NCI-H2196 (cell line): ENCODE measurements around the gene CTTNBP2.

Experiments
- DNase-seq: peaks from one replicate; lab custom pipeline; 2025; ENCODE audit not compliant: unreplicated experiment; lab: John Stamatoyannopoulos, UW

CTTNBP2 gene

GRCh38 chr7:117790251-117790650 is 83.0 kb downstream of the CTTNBP2 start:
- no peak for DNase-seq

GRCh38 chr7:117785431-117785830 is 87.8 kb downstream of the CTTNBP2 start:
- no peak for DNase-seq

- DNase-seq: no peak
Measured at GRCh38 chr7:117784315-117784714, 88.9 kb downstream of the CTTNBP2 start.

GRCh38 chr7:117782761-117783160 is 90.5 kb downstream of the CTTNBP2 start:
- DNase-seq: no peak

GRCh38 chr7:117781707-117782106 is 91.5 kb downstream of the CTTNBP2 start:
- DNase-seq: no peak

- no peak for DNase-seq
Measured at GRCh38 chr7:117780832-117781231, 92.4 kb downstream of the CTTNBP2 start.

- no peak for DNase-seq
Measured at GRCh38 chr7:117777335-117778142, 95.7 kb downstream of the CTTNBP2 start.

GRCh38 chr7:117776224-117776623 is 97.0 kb downstream of the CTTNBP2 start:
- DNase-seq: no peak

GRCh38 chr7:117775801-117776200 is 97.4 kb downstream of the CTTNBP2 start:
- DNase-seq: no peak

GRCh38 chr7:117774943-117775342 is 98.3 kb downstream of the CTTNBP2 start:
- DNase-seq: no peak

- no peak for DNase-seq
Measured at GRCh38 chr7:117772421-117772820, 100.8 kb downstream of the CTTNBP2 start.

GRCh38 chr7:117771756-117772155 is 101.5 kb downstream of the CTTNBP2 start:
- no peak for DNase-seq

- no peak for DNase-seq
Measured at GRCh38 chr7:117769085-117769484, 104.2 kb downstream of the CTTNBP2 start.

- no peak for DNase-seq
Measured at GRCh38 chr7:117767951-117768350, 105.3 kb downstream of the CTTNBP2 start.

GRCh38 chr7:117766913-117767312 is 106.3 kb downstream of the CTTNBP2 start:
- DNase-seq: no peak

GRCh38 chr7:117764031-117764430 is 109.2 kb downstream of the CTTNBP2 start:
- DNase-seq: no peak

GRCh38 chr7:117762055-117762454 is 111.2 kb downstream of the CTTNBP2 start:
- DNase-seq: no peak

- no peak for DNase-seq
Measured at GRCh38 chr7:117759950-117760640, 113.1 kb downstream of the CTTNBP2 start.

- DNase-seq: no peak
Measured at GRCh38 chr7:117757440-117757839, 115.8 kb downstream of the CTTNBP2 start.

GRCh38 chr7:117756586-117757085 is 116.6 kb downstream of the CTTNBP2 start:
- no peak for DNase-seq

- DNase-seq: no peak
Measured at GRCh38 chr7:117755136-117755535, 118.1 kb downstream of the CTTNBP2 start.

GRCh38 chr7:117751775-117752174 is 121.5 kb downstream of the CTTNBP2 start:
- no peak for DNase-seq
